Tibial artery (tissue), 4 donors: ENCODE results near the gene KMT2B.
A peak's percentile ranks its signal among the peaks of the same experiment; 100 is the strongest.

Experiments
- DNase-seq, 2 donors: peaks; one replicate each; pipeline ENCODE4 v3.0.0-alpha.2; 2019
- H3K27ac ChIP-seq, 2 donors: fragments of 200-600 bp; sonication (generic) in 1 of 2; 1 replicate in 1 of 2; 2 replicates in 1 of 2; pipeline ENCODE4 v1.5.1; 2018 to 2019; ENCODE audit warnings: mild to moderate bottlenecking in 1 of 2
- H3K27me3 ChIP-seq, 2 donors: fragments of 200-600 bp; sonication (generic) in 1 of 2; one replicate each; pipeline versions ENCODE4 v1.5.1 to v1.6.0; 2016 to 2019
- H3K36me3 ChIP-seq, 3 donors: fragments of 200-600 bp; sonication (generic) in 2 of 3; one replicate each; pipeline ENCODE4 v1.5.1; 2016 to 2019; ENCODE audit warnings: mild to moderate bottlenecking in 2 of 3
- H3K4me1 ChIP-seq, 4 donors: fragments of 200-600 bp; sonication (generic) in 2 of 4; 1 replicate in 3 of 4; 2 replicates in 1 of 4; pipeline ENCODE4 v1.5.1; 2016 to 2019
- H3K4me3 ChIP-seq, 2 donors: fragments of 200-600 bp; sonication (generic) in 1 of 2; 1 replicate in 1 of 2; 2 replicates in 1 of 2; pipeline ENCODE4 v1.5.1; 2018 to 2019; ENCODE audit warnings: mild to moderate bottlenecking in 2 of 2
- H3K9me3 ChIP-seq, 3 donors: fragments of 200-600 bp; sonication (generic) in 1 of 3; one replicate each; pipeline ENCODE4 v1.5.1; 2016 to 2019
- intact Hi-C: fragments of 100-400 bp; cut with DNase I; formaldehyde crosslinking; loops from one replicate; pipeline ENCODE4 v1.15.0; 2023; ENCODE audit warnings: low total_unique reads
- TF ChIP-seq, protein P1 (sequence below), 2 experiments: fragments of 200-600 bp in 1 of 2; fragments of 450-650 bp in 1 of 2; IDR thresholded peaks; one replicate each; pipeline ENCODE4 v1.5.1; 2017 to 2019; ENCODE audit warnings: antibody characterized with exemption in 2 of 2, mild to moderate bottlenecking in 1 of 2, moderate library complexity in 1 of 2

Gene KMT2B, protein sequence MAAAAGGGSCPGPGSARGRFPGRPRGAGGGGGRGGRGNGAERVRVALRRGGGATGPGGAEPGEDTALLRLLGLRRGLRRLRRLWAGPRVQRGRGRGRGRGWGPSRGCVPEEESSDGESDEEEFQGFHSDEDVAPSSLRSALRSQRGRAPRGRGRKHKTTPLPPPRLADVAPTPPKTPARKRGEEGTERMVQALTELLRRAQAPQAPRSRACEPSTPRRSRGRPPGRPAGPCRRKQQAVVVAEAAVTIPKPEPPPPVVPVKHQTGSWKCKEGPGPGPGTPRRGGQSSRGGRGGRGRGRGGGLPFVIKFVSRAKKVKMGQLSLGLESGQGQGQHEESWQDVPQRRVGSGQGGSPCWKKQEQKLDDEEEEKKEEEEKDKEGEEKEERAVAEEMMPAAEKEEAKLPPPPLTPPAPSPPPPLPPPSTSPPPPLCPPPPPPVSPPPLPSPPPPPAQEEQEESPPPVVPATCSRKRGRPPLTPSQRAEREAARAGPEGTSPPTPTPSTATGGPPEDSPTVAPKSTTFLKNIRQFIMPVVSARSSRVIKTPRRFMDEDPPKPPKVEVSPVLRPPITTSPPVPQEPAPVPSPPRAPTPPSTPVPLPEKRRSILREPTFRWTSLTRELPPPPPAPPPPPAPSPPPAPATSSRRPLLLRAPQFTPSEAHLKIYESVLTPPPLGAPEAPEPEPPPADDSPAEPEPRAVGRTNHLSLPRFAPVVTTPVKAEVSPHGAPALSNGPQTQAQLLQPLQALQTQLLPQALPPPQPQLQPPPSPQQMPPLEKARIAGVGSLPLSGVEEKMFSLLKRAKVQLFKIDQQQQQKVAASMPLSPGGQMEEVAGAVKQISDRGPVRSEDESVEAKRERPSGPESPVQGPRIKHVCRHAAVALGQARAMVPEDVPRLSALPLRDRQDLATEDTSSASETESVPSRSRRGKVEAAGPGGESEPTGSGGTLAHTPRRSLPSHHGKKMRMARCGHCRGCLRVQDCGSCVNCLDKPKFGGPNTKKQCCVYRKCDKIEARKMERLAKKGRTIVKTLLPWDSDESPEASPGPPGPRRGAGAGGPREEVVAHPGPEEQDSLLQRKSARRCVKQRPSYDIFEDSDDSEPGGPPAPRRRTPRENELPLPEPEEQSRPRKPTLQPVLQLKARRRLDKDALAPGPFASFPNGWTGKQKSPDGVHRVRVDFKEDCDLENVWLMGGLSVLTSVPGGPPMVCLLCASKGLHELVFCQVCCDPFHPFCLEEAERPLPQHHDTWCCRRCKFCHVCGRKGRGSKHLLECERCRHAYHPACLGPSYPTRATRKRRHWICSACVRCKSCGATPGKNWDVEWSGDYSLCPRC (N-terminal part only)

DNA sequence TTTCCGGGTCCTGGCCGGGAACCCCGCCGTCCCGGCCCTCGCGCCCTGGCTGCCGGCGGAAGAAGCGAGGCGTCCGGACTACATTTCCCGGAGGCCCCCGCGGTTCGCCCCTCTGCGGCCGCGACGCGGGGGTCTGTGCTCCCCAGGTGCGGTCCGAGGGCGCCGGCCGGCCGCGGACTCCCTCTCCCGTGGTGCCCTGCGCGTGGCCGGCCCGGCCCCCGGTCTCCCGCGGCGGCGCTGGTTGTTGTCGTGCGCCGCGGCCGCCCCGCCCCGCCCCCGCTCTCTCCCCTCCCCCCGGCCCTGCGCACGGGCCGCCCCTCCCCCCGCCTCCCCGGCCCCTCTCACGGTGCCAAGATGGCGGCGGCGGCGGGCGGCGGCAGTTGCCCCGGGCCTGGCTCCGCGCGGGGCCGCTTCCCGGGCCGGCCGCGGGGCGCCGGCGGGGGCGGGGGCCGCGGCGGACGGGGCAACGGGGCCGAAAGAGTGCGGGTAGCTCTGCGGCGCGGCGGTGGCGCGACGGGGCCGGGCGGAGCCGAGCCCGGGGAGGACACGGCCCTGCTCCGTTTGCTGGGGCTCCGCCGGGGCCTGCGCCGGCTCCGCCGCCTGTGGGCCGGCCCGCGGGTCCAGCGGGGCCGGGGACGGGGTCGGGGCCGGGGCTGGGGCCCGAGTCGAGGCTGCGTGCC lies at the start of gene KMT2B:
Gene KMT2B, plus strand, starts transcription at position 339 of the 680 bp plus-strand sequence. Its CDS starts 16 bp downstream, at position 355.
- H3K4me3 ChIP-seq, result peak within 1 kb of the TSS; percentile 64 to 95
- DNase-seq, result no peak
- intact Hi-C loops, result loop anchor here (2.0 to 10.0 kb wide), 4 partner anchors 25 to 593 kb away; partner anchors contain the start of genes HSPB6, PROSER3 and TMEM147
- no peaks in the 10 kb centered on the region for H3K9me3 ChIP-seq
- TF ChIP-seq, protein P1, sequence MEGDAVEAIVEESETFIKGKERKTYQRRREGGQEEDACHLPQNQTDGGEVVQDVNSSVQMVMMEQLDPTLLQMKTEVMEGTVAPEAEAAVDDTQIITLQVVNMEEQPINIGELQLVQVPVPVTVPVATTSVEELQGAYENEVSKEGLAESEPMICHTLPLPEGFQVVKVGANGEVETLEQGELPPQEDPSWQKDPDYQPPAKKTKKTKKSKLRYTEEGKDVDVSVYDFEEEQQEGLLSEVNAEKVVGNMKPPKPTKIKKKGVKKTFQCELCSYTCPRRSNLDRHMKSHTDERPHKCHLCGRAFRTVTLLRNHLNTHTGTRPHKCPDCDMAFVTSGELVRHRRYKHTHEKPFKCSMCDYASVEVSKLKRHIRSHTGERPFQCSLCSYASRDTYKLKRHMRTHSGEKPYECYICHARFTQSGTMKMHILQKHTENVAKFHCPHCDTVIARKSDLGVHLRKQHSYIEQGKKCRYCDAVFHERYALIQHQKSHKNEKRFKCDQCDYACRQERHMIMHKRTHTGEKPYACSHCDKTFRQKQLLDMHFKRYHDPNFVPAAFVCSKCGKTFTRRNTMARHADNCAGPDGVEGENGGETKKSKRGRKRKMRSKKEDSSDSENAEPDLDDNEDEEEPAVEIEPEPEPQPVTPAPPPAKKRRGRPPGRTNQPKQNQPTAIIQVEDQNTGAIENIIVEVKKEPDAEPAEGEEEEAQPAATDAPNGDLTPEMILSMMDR (IDR thresholded peaks at IDR 0.05), result no peak
- peak within 1 kb of the TSS; percentile 86 for H3K27ac ChIP-seq
- peaks cover 17 to 35% (median 25%) of the 10 kb centered on the region in 3 donors for H3K36me3 ChIP-seq
- H3K4me1 ChIP-seq, result peaks cover 0 to 36% (median 26%) of the 10 kb centered on the region in 4 donors
- no peaks in the 10 kb centered on the region for H3K27me3 ChIP-seq

DNA sequence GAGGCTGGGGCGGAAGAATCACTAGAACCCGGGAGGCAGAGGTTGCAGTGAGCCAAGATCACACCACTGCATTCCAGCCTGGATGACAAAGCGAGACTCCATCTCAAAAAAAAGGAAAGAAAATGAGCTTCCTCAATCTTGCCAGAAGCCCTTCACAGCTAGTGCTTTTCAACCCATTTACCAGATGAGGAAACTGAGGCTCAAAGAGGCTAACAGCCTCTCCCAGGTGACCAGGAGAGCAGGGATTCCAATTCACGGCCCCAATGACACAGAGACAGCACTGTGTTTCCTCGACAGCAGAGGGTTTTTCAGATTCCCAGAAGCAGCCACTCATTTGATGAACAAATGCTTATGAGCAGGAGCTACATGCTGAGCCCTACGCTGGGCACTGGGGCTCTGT lies 48.2 kb upstream of the KMT2B start:
- Histone ChIP-seq H3K36me3 (peaks cover 0 to 12% (median 0%) of the 10 kb centered on the region in 3 donors), H3K4me1 (peaks cover 0 to 7% (median 3%) of the 10 kb centered on the region in 4 donors), H3K27me3 (peaks cover 0 to 26% of the 10 kb centered on the region in 2 donors), H3K4me3 (no peak overlapping the region), H3K27ac (no peak overlapping the region), H3K9me3 (no peaks in the 10 kb centered on the region)
- DNase-seq, result no peak
- TF ChIP-seq, protein P1 (IDR thresholded peaks at IDR 0.05), result no peak
- intact Hi-C loops, result no loop called here

DNA sequence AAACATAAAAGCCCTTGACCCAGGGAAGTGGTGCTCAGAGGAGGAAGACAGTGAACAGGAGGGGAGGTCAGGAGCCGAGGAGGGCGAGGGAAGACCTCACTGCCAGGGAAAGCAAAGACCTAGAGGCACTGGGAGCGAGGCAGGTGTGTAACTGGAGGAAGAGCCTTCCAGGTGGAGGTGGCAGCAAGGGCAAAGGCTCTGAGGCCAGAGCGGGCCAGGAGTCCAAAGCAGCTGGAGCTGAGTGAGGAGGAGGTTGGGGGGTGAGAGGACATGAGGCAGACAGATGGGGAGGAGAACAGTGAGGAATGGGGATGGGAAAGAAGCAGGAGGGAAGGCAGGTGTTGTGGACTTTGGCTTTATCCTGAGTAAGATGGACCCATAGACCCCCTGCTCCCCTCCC lies 47.8 kb upstream of the KMT2B start:
- no peak overlapping the region for H3K27ac ChIP-seq
- TF ChIP-seq, protein P1 (IDR thresholded peaks at IDR 0.05), result no peak
- DNase-seq, result no peak
- H3K27me3 ChIP-seq, result peaks cover 0 to 28% of the 10 kb centered on the region in 2 donors
- intact Hi-C loops, result no loop called here
- H3K9me3 ChIP-seq, result no peaks in the 10 kb centered on the region
- H3K4me1 ChIP-seq, result peaks cover 0 to 7% (median 3%) of the 10 kb centered on the region in 4 donors
- H3K4me3 ChIP-seq, result no peak overlapping the region
- H3K36me3 ChIP-seq, result peaks cover 0 to 8% (median 0%) of the 10 kb centered on the region in 3 donors

DNA sequence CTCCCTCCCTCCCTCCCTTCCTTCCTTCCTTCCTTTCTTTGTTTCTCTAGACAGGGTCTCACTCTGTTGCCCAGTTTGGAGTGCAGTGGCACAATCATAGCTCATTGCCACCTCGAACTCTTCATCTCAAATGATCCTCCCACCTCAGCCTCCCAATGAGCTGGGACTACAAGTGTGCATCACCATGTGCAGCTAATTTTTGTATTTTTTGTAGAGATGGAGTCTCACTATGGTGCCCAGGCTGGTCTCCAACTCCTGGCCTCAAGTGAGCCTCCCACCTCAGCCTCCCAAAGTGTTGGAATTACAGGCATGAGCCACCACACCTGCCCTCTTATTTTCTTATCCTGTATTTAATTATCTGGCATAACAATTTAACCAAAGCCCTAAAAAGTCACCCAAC lies 47.1 kb upstream of the KMT2B start:
- no peak overlapping the region for H3K4me3 ChIP-seq
- H3K27me3 ChIP-seq, result peaks cover 0 to 29% of the 10 kb centered on the region in 2 donors
- intact Hi-C loops, result no loop called here
- peaks cover 0 to 1% (median 0%) of the 10 kb centered on the region in 3 donors for H3K36me3 ChIP-seq
- H3K27ac ChIP-seq, result no peak overlapping the region
- H3K9me3 ChIP-seq, result no peaks in the 10 kb centered on the region
- DNase-seq, result no peak
- TF ChIP-seq, protein P1 (IDR thresholded peaks at IDR 0.05), result no peak
- peaks cover 0 to 7% (median 3%) of the 10 kb centered on the region in 4 donors for H3K4me1 ChIP-seq
